Sigmoid colon (tissue), 4 donors: ENCODE data around the gene PPP2R2B.

ENCODE experiments used
- CTCF ChIP-seq, 4 experiments: fragments of 450-650 bp in 3 of 4; fragments of 200-600 bp in 1 of 4; IDR thresholded peaks; one replicate each; pipeline ENCODE4 v1.5.1; 2016 to 2019; ENCODE audit warnings: antibody characterized with exemption in 4 of 4, mild to moderate bottlenecking in 3 of 4, moderate library complexity in 2 of 4
- EP300 ChIP-seq, 4 donors: sonication (generic); formaldehyde crosslinking; IDR thresholded peaks; one replicate each; pipeline ENCODE4 v1.6.1; 2017; ENCODE audit warnings: antibody characterized with exemption in 4 of 4
- POLR2AphosphoS5 ChIP-seq, 4 donors: sonication (generic); formaldehyde crosslinking; IDR thresholded peaks; one replicate each; pipeline ENCODE4 v1.6.1; 2017; ENCODE audit warnings: antibody characterized with exemption in 4 of 4

- no peak for TF ChIP-seq EP300 (IDR thresholded peaks at IDR 0.05)
- no peak for TF ChIP-seq CTCF (IDR thresholded peaks at IDR 0.05)
- TF ChIP-seq POLR2AphosphoS5 (IDR thresholded peaks at IDR 0.05): no peak
Observed at GRCh38 chr5:146799231-146799630, 79.3 kb downstream of the PPP2R2B start.
